GM04503 (cell line): ENCODE results near the gene PIGS.
"Not testable (repeated sequence)": the region's sequence is repeated elsewhere in the genome, so short reads cannot be mapped to it uniquely, and the experiment has no call there.

Experiments used
- DNase-seq: peaks from one replicate; pipeline ENCODE4 v3.0.0-alpha.2; 2012; ENCODE audit warnings: low read depth

The PIGS gene

GRCh38 chr17:28529013-28529400, 42.3 kb downstream of the PIGS start:
- no peak for DNase-seq

GRCh38 chr17:28528327-28529012, 42.9 kb downstream of the PIGS start:
- no peak for DNase-seq

- DNase-seq = no peak
These were observed 43.5 kb downstream of the PIGS start for GRCh38 chr17:28527859-28528258.

GRCh38 chr17:28527181-28527681, 44.1 kb downstream of the PIGS start:
- DNase-seq = no peak

GRCh38 chr17:28526381-28526780, 44.9 kb downstream of the PIGS start:
- DNase-seq = no peak

- DNase-seq = peak; percentile 39
These were observed 46.6 kb downstream of the PIGS start for GRCh38 chr17:28524476-28525424.

- DNase-seq = no peak
These were observed 47.4 kb downstream of the PIGS start for GRCh38 chr17:28523876-28524275.

GRCh38 chr17:28523186-28523585, 48.1 kb downstream of the PIGS start:
- no peak for DNase-seq

- DNase-seq = not testable (repeated sequence)
These were observed 49.0 kb downstream of the PIGS start for GRCh38 chr17:28522281-28522680.

- no peak for DNase-seq
These were observed 49.8 kb downstream of the PIGS start for GRCh38 chr17:28521311-28522085.

- no peak for DNase-seq
These were observed 50.6 kb downstream of the PIGS start for GRCh38 chr17:28520687-28521086.

GRCh38 chr17:28519236-28519635, 52.1 kb downstream of the PIGS start:
- DNase-seq = no peak

- DNase-seq = no peak
These were observed 52.7 kb downstream of the PIGS start for GRCh38 chr17:28518578-28518977.

GRCh38 chr17:28518132-28518531, 53.2 kb downstream of the PIGS start:
- no peak for DNase-seq

GRCh38 chr17:28515518-28515917, 55.8 kb downstream of the PIGS start:
- DNase-seq = no peak

GRCh38 chr17:28514561-28515002, 56.7 kb downstream of the PIGS start:
- DNase-seq = no peak

GRCh38 chr17:28513476-28513875, 57.8 kb downstream of the PIGS start:
- no peak for DNase-seq

- DNase-seq = no peak
These were observed 59.4 kb downstream of the PIGS start for GRCh38 chr17:28511858-28512461.

- DNase-seq = no peak
These were observed 61.5 kb downstream of the PIGS start for GRCh38 chr17:28509789-28510188.

- DNase-seq = no peak
These were observed 63.1 kb downstream of the PIGS start for GRCh38 chr17:28508211-28508724.

GRCh38 chr17:28507567-28508203, 63.6 kb downstream of the PIGS start:
- no peak for DNase-seq
